Activated CD4-positive, alpha-beta T cell treated with anti-CD3 and anti-CD28 coated beads for 1 hour (primary cell): ENCODE results near the gene MYO1F.

Experiments used
- DNase-seq: peaks from one replicate; pipeline ENCODE4 v3.0.0-alpha.2; 2020

MYO1F gene

DNA sequence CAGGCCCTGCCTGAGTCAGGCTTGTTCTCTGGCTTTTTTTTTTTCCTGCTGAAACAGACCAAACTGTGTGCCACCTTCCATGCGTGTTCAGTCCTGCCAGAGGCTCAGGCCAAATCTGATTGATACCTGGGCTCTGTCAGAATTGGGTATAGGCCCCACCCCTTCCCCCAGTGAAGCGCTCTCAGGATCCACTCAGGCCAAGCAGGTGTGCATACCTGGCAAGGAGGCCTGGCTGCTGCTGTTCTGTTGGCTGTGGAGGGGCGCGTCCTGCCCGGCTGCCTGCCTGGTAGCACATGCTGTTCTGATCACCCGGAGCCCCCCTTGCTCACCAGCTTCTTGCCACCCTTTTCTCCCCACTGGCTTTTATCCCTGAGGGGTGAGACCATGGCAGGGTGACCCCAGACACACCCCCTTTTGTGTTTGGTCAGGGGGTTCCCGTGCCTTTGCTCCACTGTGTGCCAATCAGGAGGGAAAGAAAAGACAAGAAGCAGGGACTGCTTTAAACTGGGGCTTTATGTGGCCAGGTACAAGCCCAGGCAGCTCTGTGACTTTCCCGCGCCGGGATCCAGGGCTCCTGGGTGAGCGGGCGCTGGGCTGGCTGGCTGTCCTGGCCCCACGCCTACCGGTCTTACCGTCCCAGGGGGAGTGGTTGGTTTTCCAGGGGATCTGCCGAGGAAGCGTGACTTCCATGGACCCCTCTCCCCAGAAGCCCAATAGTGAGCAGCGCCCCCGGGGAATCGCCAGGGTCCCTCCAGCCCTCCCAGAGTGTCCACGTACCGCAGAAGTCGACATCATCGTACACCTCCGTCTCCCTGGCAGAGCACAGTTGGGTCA, 87.5 kb downstream of the MYO1F start:
- DNase-seq = no peak

DNA sequence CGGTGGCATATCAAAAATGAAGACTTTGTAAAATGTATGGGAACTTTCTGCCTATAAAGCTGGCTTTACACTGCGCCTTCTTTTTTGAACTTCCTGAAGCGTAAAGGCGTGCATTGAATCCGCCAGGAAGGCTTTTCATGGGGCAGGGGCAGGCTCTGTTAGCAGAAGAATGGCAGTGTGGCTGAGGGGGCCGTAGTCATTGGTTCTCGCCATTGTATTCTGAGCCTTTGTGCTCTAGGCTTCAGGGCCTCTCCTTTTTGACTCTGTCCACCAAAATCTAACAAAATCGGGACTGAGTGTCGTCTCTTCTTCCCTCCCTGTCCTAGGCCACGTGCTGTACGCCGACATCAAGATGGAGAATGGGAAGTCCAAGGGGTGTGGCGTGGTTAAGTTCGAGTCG, 88.9 kb downstream of the MYO1F start:
- DNase-seq = no peak

DNA sequence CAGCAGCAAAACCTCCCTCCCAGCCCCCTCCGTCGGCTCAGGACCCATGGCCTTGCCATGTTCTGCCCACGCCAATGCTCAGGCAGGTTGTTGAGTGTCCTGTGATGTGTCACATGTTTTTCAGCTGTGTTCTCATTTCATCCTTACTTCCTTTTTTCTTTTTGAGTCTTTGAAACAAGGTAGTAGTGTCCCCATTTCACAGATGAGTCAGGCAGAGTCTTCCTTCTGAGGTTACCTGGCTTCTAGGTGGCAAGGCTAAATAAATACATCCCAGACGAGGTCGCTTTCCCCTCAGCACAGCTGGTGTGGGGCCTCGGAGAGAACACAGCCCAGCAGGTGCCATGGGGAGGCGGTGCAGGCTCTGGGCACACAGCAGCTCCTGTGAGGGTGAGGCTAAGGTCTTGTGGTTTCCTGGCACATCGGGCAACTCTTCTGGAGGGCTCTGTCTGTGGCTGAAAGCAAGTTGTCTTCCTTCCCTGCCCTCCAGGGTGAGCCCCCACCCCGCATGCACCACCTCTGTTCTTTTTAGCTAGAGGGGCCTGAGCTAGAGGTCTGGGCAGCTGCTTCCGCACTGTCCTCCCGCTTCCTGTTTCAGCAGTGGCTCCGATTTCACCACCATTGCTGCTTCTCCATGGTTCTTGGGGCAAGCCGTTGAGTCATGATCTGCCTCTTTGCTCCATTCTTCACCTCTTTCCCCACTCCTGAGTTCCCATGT, 89.9 kb downstream of the MYO1F start:
- DNase-seq = peak; percentile 34

DNA sequence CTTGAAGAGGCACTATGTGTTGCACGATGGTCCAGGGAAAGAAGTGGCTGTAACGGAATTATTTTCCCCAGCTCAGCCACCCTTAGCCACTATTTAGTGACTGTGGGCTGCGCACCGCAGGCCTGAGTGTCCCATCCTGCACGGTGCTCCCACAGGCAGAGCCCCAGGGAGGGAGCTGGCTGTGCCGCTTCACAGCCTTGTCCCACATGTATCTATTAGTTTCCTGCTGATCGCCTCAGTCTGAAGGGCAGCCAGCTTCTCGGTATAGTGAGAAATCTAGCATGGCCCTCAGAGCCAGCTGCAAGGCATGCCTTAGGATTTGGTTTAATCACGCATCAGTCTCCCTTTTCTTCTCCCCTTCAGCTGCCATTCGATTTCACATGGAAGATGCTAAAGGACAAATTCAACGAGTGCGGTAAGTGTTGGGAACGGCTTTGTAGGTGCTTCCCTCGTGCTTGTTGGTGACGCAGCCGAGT, 90.5 kb downstream of the MYO1F start:
- DNase-seq = no peak

DNA sequence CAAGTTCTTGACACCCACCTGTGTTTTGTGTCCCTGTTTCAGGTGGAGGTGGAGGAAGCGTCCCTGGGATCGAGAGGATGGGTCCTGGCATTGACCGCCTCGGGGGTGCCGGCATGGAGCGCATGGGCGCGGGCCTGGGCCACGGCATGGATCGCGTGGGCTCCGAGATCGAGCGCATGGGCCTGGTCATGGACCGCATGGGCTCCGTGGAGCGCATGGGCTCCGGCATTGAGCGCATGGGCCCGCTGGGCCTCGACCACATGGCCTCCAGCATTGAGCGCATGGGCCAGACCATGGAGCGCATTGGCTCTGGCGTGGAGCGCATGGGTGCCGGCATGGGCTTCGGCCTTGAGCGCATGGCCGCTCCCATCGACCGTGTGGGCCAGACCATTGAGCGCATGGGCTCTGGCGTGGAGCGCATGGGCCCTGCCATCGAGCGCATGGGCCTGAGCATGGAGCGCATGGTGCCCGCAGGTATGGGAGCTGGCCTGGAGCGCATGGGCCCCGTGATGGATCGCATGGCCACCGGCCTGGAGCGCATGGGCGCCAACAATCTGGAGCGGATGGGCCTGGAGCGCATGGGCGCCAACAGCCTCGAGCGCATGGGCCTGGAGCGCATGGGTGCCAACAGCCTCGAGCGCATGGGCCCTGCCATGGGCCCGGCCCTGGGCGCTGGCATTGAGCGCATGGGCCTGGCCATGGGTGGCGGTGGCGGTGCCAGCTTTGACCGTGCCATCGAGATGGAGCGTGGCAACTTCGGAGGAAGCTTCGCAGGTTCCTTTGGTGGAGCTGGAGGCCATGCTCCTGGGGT, 91.5 kb downstream of the MYO1F start:
- no peak for DNase-seq

DNA sequence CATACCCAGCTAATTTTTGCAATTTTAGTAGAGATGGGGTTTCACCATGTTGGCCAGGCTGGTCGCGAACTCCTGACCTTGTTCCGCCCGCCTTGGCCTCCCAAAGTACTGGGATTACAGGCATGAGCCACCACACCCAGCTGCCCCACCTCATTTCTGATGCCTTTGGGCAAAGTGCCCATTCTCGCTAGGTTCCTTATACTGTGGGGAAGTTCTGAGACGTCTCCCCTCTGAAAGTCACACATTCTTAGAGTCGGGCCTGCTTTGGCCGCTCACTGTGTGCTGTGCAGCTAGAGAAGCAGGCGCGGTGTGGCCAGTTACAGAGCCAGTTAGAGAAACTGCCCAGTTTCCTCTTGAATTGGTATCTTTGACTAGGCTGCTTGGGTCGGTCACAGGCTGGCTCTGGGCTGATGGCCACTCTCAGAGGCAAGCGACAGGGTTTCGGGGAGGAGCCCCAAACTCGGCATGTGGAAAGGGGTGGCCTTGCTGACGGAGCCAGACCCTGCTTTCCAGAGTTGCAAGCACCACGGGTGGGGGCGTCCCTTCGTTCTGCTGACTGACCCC, 92.8 kb downstream of the MYO1F start:
- DNase-seq = no peak

DNA sequence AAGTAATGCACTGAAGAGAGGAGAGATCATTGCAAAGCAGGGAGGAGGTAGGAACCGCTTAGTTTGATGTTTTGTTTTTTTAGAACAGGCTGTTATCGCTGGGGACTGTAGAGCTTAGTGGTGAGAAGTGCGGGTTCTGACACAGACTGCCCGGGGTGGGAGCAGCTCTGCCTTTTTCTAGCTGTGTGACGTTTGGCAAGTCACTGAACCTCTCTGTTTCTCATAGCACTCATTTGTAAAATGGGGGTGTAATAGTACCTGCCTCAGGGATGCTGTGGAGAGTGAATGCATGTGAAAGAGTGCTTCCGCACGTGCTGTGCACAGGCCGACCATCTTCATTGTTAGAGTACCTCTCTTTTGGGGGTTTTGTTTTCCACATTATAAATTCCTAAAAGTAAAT, 94.1 kb downstream of the MYO1F start:
- no peak for DNase-seq

DNA sequence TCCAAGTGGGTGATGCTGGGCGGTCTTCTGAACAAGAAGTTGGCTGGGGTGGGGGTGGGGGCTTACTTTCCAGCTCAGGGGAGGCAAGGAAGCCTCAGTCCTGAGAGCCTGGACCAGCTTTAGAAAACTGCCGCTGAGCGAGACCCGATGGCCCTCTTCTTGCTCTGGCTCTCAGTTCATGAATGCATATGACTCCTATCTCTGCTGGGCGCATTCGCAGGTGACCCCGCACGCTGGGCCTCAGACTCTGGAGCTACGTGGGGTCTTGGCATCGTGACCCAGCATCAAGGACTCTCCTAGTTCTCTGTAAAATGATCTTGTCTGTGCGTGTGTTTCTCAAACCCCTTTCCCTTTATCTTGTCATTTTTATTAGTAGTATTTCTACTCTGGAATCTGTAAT, 94.5 kb downstream of the MYO1F start:
- DNase-seq = no peak

DNA sequence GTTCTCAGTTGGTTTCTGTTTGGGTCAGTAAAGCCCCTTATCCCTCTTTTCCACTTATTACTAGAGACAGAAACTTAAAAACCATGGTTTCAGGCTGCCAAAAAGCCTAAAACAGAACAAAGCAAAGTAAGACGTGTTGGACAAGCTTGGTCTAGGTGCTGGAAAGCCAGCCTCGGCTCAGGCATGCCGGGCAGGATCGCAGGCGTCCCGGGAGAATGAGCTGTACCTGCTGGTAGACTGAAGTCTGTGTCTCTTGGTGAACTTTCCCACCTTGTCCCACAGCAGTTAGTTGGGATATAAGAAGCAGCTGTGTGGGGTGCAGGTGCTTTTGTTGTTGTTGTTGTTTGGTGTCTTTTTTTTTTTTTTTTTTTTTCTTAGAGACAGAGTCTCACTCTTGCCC, 95.6 kb downstream of the MYO1F start:
- no peak for DNase-seq

DNA sequence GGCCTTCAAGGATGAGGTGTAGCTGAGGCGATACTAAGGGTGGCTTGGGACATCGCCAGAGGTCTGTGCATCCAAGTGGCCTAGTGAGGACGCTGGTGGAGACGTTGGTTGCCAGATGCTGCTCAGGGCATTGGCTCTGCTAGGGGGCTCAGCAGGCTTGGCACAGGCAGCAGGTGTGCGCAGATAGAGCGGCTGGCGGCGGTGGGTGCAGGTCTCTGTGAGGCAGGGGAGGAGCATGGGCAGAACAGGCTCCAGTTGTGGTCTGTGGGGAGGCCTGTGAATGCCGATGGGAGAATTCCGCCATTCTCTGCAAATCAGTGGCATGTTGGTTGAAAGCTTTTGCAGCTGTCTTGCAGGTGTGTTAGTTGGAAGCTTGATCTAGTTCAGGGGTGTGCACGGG, 96.0 kb downstream of the MYO1F start:
- DNase-seq = no peak

DNA sequence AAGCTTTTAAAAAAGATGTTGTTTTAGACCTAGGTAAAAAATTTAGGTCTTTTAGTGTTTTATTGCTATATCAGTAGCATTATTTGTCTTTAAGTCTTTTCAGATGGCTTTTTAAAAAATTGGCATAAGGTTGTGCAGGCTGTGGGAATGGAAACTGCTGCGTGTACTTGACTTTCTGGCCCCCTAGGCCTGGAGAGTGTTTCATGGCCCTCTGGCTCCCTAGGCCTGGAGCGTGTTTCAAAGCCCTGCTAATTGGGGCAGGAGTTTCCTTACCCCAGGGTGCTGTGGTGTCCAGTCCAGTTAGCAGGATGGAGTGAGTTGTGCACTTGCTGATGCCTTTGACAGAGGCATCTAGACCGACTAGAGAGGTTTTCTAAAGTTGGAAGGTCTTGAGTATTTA, 98.6 kb downstream of the MYO1F start:
- DNase-seq = no peak

DNA sequence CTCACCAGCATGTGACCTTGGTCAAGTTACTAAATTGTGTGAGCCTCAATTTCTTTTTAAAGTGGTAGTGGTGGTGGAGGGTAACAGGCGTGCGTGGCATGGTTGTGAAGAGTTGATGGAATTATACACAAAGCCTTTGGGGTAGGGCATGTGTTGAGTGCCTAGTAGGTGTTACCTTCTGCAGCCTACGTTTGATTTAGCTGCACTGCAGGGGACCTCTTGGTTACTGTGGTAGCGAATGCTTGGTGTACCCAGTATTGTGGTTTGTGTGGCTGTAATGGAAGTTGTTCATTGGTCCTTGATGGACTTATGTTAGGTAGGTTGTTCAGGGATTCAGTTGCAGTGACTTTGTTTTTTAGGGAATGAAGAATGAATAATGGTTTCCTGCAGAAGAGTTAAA, 99.4 kb downstream of the MYO1F start:
- DNase-seq = no peak

DNA sequence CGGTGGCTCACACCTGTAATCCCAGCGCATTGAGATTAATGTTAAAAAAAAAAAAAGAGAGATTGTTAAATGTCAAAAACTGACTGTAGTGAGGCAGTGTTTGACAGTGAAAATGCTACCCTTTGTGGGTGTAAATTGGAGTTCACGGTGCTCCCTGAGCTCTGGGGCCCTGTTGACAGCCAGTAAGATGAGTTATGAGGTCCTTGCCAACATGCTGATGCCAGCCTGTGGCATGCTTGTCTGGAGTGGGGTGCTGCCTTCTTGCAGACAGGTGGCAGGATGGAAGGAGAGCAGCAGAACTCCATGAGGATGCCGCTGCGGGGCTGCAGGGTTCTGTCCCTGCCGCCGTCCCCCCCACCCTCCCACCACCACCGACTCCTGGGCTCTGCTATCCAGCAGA, 100.7 kb downstream of the MYO1F start:
- no peak for DNase-seq

DNA sequence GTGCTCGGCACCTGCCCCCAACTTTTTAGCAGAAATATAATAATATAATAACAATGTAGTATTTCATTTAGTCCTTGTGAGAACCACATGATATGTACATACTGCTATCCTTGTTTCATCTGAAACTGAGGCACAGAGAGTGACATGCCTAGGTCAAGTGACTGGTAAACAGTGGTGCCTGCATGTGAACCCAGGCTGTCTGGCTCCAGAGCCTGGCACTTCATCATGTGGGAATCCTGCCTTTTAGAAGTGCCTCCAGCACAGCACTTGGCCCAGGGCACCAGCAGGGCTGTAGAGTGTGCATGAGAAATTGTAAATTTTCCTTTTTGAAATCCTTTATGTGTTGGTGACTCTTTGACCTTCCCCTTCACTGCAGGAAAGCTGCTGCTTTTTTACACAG, 102.2 kb downstream of the MYO1F start:
- no peak for DNase-seq

DNA sequence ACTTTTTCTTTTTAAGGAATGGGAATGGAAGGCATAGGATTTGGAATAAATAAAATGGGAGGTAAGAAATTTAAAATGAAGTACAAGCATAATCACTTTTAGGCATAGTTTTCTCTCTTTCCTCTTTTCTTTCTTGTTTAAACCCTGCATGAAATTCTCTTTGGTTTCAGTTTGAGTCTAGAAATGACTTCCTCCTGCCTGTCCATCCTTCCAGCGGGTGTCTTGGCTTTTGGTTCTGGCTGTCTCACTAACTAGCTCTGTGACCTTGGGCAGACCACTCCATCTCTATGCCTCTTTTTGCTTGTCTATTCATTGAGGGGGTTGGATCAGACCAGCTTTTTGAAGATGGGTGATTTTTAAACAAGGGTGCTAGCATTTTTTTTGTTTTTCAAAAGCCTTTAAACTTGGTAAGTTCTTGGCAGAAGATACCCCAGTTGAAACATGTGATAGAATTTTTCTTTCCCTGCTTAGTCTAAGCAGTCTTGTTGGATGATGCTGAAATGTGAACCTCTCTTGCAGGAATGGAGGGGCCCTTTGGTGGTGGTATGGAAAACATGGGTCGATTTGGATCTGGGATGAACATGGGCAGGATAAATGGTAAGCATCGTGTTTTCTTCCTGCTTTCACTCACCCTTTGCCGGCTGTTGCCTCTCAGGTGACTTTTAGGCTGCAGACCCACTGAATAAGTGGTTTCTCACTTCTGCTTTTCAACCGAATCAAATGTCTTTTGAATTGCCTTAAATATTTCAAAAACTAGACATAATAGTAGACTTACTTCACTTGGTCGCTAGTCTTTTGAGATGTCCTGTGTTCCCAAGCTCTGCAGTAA, 103.4 kb downstream of the MYO1F start:
- no peak for DNase-seq
